IgD-negative memory B cell (primary cell): ENCODE measurements around the gene PPM1K. TPM values are rescaled to one million over a fixed set of nuclear protein-coding genes. Genes with fewer than 3 reads are reported as not detected.

ENCODE experiments used
- H3K27ac Mint-ChIP-seq, 3 donors: one replicate each; pipeline ENCODE4 v1.8.0; 2020 to 2022; ENCODE audit warnings: mild to moderate bottlenecking in 3 of 3, mixed read lengths in 3 of 3, moderate library complexity in 1 of 3
- H3K27me3 Mint-ChIP-seq: one replicate; pipeline ENCODE4 v1.8.0; 2021; ENCODE audit warnings: mixed read lengths
- H3K36me3 Mint-ChIP-seq: one replicate; pipeline ENCODE4 v1.8.0; 2020; ENCODE audit warnings: mild to moderate bottlenecking, mixed read lengths
- H3K4me1 Mint-ChIP-seq, 3 donors: one replicate each; pipeline ENCODE4 v1.8.0; 2020 to 2022; ENCODE audit warnings: mixed read lengths in 3 of 3, mild to moderate bottlenecking in 1 of 3
- H3K4me3 Mint-ChIP-seq, 4 donors: one replicate each; pipeline ENCODE4 v1.8.0; 2020 to 2022; ENCODE audit warnings: mild to moderate bottlenecking in 4 of 4, mixed read lengths in 4 of 4, moderate library complexity in 3 of 4
- H3K9me3 Mint-ChIP-seq, 3 donors: one replicate each; pipeline ENCODE4 v1.8.0; 2020 to 2021; ENCODE audit warnings: mixed read lengths in 3 of 3, mild to moderate bottlenecking in 1 of 3
- polyA plus RNA-seq: library from polyadenylated mRNA; unstranded; fragments of 300-500 nt; fragmentation: Illumina TruSeq; gene quantifications from one replicate; pipeline ENCODE4 v1.2.3, GENCODE V29; 2021

The PPM1K gene
- polyA plus RNA-seq, 1 donor from 2014 or later = 142 TPM

DNA sequence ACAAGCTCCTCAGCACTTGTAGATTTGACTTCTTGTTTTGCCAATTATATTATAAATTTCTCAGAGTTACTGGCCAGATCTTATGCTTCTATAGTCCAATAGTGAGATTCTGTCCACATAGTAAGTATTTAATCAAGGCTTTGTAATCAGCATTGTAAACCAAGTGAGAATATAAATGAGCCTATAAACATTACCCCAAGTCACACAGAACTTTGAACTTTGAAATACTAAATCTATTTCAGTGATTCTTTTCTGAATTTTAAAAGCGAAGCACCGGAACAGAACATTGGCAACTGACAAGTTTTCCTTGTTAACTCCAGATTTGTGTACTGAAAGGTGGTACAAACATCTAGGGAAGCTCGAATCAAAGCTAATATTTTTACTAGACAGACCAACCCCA, 37.2 kb downstream of the PPM1K start:
- Mint-ChIP-seq H3K9me3 (no peaks in the 10 kb centered on the region), H3K4me3 (no peak overlapping the region), H3K27me3 (no peaks in the 10 kb centered on the region), H3K4me1 (peaks cover 4 to 7% (median 5%) of the 10 kb centered on the region in 3 donors), H3K36me3 (peaks cover 3% of the 10 kb centered on the region), H3K27ac (no peak overlapping the region)

DNA sequence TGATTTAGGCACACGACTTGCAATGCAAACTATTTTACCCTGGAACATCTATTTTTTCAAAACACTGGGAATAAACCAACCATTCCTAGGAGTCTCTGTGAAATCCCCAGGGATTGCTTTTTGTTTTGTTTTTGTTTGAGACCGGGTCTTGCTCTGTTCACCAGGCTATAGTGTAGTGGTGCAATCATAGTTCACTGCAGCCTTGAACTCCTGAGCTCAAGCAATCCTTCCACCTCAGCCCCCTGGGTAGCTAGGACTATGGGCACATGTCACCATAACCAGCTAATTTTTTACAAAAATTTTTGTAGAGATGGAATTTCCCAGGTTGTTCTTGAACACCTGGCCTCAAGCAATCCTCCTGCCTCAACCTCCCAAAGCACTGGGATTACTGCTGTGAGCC, 37.8 kb downstream of the PPM1K start:
- peaks cover 3% of the 10 kb centered on the region for H3K36me3 Mint-ChIP-seq
- no peak overlapping the region for H3K4me3 Mint-ChIP-seq
- no peak overlapping the region for H3K27ac Mint-ChIP-seq
- H3K4me1 Mint-ChIP-seq = peaks cover 4 to 7% (median 5%) of the 10 kb centered on the region in 3 donors
- H3K9me3 Mint-ChIP-seq = no peaks in the 10 kb centered on the region
- H3K27me3 Mint-ChIP-seq = no peaks in the 10 kb centered on the region

DNA sequence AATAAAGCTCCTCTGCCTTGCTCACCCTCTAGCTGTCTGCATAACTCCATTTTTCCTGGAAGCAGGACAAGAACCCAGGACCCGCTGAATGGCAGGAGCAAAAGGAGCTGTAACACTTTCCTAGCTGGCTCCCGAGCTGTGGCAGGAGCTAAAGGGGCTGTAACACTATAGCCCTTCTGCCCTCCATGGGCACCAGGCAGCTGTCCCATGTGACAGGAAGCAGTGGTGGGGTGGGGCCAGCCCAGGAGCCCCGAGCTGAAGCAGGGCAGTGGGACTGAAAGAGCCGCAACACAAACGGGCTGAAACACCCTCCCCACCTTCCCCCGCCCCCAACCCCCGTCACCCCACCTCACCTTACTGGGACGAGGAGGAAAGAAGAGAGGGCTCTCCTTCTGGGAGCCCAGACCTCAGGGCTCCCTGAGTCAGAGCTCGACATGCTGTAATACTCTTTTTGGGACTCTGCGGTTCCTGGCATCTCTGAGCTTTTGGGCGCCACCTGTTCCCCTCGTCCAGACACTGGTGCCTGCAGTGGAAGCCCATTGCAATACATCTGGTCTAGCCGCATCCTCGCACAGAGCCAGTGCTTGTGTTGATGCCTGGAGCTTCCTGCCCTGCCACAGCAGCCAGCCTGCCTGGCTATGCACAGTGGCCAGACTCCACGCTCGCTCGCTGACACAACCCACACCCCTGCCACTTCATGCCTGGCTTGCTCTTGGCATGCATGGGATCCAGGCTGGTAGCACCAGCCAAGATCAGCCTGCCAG, 39.4 kb downstream of the PPM1K start:
- Mint-ChIP-seq H3K27ac (no peak overlapping the region), H3K4me3 (peak overlapping the region; percentile 32 to 87 (median 58)), H3K4me1 (peaks cover 4 to 7% (median 5%) of the 10 kb centered on the region in 3 donors), H3K27me3 (no peaks in the 10 kb centered on the region), H3K9me3 (no peaks in the 10 kb centered on the region), H3K36me3 (peaks cover 3% of the 10 kb centered on the region)

DNA sequence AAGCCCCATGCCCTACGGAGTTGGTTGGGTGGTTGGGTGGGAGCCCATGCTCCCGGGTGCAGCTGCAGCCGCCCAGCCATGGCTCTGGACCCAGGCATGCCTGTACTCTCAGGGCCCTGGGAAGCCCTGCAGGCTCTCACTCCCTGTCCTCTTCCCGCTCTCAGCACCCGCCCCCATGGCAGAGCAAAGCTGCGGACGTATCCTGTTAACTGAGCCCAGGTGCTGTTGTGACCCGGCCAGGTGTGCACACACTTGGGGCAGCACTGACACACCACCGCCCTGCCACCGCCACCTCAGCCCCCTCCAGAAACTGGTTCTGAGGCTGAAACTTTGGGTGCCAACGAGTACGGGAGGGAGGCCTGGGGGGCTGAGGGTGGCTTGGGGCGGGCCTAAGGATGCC, 40.3 kb downstream of the PPM1K start:
- Mint-ChIP-seq H3K36me3 (peaks cover 3% of the 10 kb centered on the region), H3K27me3 (no peaks in the 10 kb centered on the region), H3K4me3 (no peak overlapping the region), H3K27ac (no peak overlapping the region), H3K9me3 (no peaks in the 10 kb centered on the region), H3K4me1 (peaks cover 4 to 7% (median 5%) of the 10 kb centered on the region in 3 donors)

DNA sequence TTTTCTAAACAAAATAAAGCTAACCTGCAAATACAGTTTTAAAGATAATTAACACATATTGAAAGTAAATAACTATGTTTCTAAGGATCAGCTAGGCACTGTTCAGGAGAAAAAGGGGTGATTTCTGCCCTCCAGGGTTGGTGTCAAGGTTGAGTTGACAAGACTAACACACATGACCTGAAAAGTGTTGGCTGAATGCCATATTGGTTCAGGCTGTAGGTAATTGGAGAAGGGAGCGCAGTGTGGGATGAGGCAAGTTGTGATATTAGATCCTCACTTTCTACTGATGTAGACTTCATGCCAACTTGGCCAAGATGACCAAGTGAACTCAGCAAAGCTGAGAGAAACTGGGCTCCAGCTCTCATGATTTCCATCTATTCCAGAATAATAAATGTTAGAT, 42.2 kb downstream of the PPM1K start:
- H3K36me3 Mint-ChIP-seq = peaks cover 3% of the 10 kb centered on the region
- H3K4me3 Mint-ChIP-seq = no peak overlapping the region
- H3K4me1 Mint-ChIP-seq = peaks cover 4 to 7% (median 5%) of the 10 kb centered on the region in 3 donors
- H3K9me3 Mint-ChIP-seq = peaks cover 0 to 8% (median 1%) of the 10 kb centered on the region in 3 donors
- H3K27me3 Mint-ChIP-seq = no peaks in the 10 kb centered on the region
- no peak overlapping the region for H3K27ac Mint-ChIP-seq

DNA sequence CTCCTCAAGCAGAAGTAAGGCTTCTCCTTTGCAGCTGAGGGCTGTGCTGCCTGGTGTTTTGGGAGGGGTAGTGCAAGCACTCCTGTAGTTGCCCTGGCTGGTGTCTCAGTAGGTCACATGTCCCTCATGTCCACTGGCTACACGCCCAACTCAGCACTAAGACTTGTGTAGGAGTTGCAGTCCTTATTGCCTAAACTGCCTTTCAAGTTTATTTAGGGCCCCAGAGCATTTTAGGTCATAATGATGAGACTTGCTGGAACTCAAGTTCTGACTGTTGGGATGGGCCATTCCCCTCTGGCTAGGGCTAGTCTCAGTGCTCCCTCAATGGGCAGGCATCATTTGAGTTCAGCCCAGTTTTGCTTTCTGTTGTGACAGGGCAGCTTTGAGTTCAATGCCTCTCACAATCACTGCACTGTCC, 44.1 kb downstream of the PPM1K start:
- Mint-ChIP-seq H3K27ac (peak overlapping the region in 1 of 3 donors; percentile 83), H3K9me3 (peaks cover 0 to 15% (median 2%) of the 10 kb centered on the region in 3 donors), H3K4me3 (no peak overlapping the region), H3K27me3 (no peaks in the 10 kb centered on the region), H3K4me1 (peaks cover 0 to 3% (median 0%) of the 10 kb centered on the region in 3 donors), H3K36me3 (no peaks in the 10 kb centered on the region)

DNA sequence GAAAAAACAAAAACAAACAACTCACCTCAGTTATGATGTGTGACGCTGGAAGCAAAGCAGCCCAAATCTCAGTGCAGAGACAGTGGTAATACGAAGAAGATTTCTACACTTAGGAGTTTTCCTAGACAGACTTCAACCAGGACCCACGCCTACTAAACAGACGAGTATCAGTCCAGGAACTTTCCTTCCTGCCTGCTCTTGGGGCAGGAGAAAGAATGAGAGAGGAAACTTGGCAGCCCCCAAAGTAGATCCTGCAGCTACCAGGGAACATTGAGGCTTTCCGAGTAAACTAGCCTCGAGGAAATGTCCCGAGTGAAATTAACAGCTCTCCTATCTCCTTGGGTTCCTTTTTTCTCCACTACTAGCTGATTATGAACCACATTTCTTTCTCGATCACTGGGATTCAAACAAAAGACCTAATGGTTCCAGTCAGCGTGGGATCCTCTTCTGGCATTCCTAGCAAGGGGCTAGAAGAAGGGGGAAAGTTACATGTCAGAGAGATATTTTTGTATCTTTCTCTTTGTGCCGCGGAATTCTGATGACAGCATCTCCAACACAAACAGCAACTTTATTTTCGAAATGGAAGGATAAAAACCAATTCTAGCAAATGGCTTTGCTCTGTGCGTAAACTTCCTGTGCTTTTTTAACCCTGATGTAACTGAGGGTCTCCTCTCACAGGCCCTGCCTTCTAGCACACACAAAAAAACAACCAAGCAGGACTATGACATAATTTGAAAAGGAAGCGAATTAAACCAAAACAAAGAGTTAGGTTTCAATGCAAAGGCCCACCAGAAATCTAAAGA, 53.2 kb downstream of the PPM1K start:
- H3K36me3 Mint-ChIP-seq = no peaks in the 10 kb centered on the region
- H3K4me1 Mint-ChIP-seq = peaks cover 0 to 5% (median 1%) of the 10 kb centered on the region in 3 donors
- H3K27ac Mint-ChIP-seq = peak overlapping the region in 2 of 3 donors; percentile 71 to 89
- peaks cover 0 to 4% (median 0%) of the 10 kb centered on the region in 3 donors for H3K9me3 Mint-ChIP-seq
- peak overlapping the region in 1 of 4 donors; percentile 45 for H3K4me3 Mint-ChIP-seq
- H3K27me3 Mint-ChIP-seq = no peaks in the 10 kb centered on the region

DNA sequence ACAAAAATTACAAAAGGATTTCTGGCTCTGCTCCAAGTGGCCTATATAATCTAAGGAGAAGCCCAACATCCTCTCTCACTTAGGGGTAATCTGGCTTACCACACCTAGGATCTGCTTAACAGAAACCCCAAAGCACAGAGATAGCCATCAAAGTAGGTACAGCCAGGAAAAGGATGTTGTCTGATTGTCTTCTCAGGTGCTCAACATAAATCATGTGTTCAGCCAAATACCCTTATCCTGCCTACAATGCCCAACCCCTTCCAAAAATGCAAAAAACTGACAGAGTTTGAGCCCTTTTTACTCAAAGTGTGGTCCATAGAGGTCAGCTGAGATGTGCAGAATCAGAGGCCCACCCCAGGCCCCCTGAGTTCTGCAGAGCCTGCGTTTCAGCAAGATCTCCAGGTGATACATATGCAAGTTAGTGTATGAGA, 53.9 kb downstream of the PPM1K start:
- H3K27ac Mint-ChIP-seq = peak overlapping the region in 1 of 3 donors; percentile 89
- H3K36me3 Mint-ChIP-seq = no peaks in the 10 kb centered on the region
- H3K4me1 Mint-ChIP-seq = peaks cover 0 to 5% (median 1%) of the 10 kb centered on the region in 3 donors
- H3K9me3 Mint-ChIP-seq = peaks cover 0 to 4% (median 0%) of the 10 kb centered on the region in 3 donors
- H3K27me3 Mint-ChIP-seq = no peaks in the 10 kb centered on the region
- peak overlapping the region in 1 of 4 donors; percentile 45 for H3K4me3 Mint-ChIP-seq

DNA sequence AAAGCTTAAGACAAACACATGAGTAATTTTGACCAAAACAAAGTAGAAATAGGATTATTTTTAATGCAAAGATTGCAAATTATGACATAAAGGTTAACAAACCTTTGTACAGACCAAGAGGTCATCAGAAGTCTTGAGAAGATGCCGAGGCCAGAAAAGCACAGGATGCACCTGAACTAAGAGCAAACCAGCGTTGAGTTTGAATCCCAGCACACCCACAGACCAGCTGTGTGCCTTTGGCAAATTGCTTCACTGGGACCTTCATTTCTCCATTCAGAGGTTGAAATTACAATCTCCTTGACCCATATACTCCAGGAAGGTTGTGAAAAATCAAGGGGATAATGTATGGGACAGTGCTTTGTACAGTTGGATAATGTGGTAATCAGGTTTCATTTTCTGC, 56.6 kb downstream of the PPM1K start:
- Mint-ChIP-seq H3K9me3 (peaks cover 0 to 4% (median 0%) of the 10 kb centered on the region in 3 donors), H3K4me1 (peaks cover 0 to 5% (median 0%) of the 10 kb centered on the region in 3 donors), H3K27me3 (no peaks in the 10 kb centered on the region), H3K27ac (no peak overlapping the region), H3K36me3 (no peaks in the 10 kb centered on the region), H3K4me3 (no peak overlapping the region)

DNA sequence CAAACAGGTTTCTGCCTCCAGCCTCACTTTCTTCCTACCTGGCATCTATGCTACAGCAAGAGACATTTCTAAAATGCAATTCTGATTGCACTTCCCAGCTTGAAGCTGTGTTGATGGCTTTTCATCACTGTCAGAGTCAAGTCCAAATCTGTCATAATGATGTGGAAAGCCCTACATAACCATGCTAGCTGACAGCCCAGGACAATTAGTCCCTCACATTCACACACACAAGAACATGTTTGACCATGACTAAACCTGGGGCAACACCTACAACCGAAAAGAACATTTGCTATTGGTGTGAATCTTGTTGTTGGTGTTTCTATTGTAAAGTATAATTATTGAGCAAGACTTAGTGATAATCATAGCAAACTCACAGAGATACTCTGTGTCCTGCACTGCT, 58.2 kb downstream of the PPM1K start:
- H3K4me1 Mint-ChIP-seq = peaks cover 0 to under 1% (median 0%) of the 10 kb centered on the region in 3 donors
- no peak overlapping the region for H3K4me3 Mint-ChIP-seq
- H3K36me3 Mint-ChIP-seq = no peaks in the 10 kb centered on the region
- peaks cover 0 to 4% (median 2%) of the 10 kb centered on the region in 3 donors for H3K9me3 Mint-ChIP-seq
- H3K27me3 Mint-ChIP-seq = peaks cover 2% of the 10 kb centered on the region
- H3K27ac Mint-ChIP-seq = no peak overlapping the region

DNA sequence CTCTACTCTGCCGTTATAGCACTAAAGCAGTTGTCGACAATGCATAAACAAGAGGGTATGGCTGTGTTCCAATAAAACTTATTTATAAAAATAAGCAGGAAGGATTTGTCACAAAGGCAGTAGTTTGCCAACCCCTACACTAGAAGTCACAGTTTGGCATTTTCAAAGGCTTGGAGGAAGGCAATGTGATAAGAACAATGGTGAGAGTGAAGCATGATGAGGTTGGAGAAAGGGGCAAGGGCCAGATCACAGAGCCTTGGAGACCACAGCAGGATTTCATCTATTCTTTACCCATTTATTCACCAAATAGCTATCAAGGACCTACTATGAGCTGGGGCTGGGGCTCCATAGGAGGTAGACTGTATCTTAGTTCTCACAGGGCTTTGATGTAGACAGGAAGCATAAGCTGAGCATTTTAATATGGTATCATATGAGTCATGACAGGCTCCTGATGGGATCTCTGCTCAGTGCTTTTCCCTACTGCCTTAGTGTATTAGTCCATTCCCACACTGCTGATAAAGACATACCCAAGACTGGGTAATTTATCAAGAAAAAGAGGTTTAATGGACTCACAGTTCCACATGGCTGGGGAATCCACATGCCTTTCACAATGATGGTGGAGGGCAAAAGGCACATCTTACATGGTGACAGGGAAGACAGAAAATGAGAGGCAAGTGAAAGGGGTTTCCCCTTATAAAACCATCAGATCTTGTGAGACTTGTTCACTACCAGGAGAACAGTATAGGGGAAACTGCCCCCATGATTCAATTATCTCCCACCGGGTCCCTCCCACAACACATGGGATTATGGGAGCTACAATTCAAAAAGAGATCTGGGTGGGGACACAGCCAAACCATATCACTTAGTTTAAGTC, 58.9 kb downstream of the PPM1K start:
- no peaks in the 10 kb centered on the region for H3K4me1 Mint-ChIP-seq
- H3K27me3 Mint-ChIP-seq = peaks cover 2% of the 10 kb centered on the region
- H3K27ac Mint-ChIP-seq = no peak overlapping the region
- peaks cover 0 to 4% (median 2%) of the 10 kb centered on the region in 3 donors for H3K9me3 Mint-ChIP-seq
- no peak overlapping the region for H3K4me3 Mint-ChIP-seq
- H3K36me3 Mint-ChIP-seq = no peaks in the 10 kb centered on the region

DNA sequence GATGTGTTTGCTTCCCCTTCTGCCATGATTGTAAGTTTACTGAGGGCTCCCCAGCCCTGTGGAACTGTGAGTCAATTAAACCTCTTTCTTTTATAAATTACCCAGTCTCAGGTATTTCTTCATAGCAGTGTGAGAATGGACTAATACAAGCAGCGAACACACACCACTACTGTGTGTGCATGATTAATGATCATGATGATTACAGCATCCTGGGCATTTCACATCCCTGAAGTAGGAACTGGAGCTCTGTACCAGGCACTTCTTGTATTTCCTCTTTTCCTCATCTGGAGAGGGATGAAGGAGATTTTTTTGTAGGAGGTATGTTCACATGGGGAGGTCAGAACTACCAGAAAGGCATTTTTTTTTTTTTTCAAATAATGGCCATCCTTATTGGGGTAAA, 60.8 kb downstream of the PPM1K start:
- peaks cover 4 to 7% (median 4%) of the 10 kb centered on the region in 3 donors for H3K4me1 Mint-ChIP-seq
- H3K36me3 Mint-ChIP-seq = no peaks in the 10 kb centered on the region
- no peak overlapping the region for H3K4me3 Mint-ChIP-seq
- H3K27me3 Mint-ChIP-seq = peaks cover 2% of the 10 kb centered on the region
- no peak overlapping the region for H3K27ac Mint-ChIP-seq
- H3K9me3 Mint-ChIP-seq = peaks cover 0 to 2% (median 0%) of the 10 kb centered on the region in 3 donors

DNA sequence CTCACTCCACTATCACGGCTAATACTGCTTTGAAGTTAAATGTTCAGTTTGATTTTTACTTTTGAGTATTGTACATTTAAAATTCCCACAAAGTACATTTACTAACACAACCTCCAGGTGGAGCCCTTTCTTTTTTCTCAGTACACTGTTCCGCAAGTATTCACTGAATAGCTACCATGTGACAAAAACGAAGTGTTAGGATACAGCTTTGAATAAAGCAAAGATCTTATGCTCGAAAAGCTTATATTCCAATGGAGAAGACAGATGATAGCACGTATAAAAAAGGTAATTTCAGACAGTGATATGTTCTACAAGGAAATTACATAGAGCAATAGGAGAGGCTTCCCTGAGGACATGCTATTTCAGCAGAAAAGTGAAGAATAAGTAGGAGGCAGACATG, 65.3 kb downstream of the PPM1K start:
- peaks cover 0 to 2% (median 0%) of the 10 kb centered on the region in 3 donors for H3K9me3 Mint-ChIP-seq
- H3K27ac Mint-ChIP-seq = peak overlapping the region in 1 of 3 donors; percentile 48
- H3K27me3 Mint-ChIP-seq = peaks cover 2% of the 10 kb centered on the region
- no peak overlapping the region for H3K4me3 Mint-ChIP-seq
- no peaks in the 10 kb centered on the region for H3K36me3 Mint-ChIP-seq
- H3K4me1 Mint-ChIP-seq = peaks cover 4 to 7% (median 4%) of the 10 kb centered on the region in 3 donors

DNA sequence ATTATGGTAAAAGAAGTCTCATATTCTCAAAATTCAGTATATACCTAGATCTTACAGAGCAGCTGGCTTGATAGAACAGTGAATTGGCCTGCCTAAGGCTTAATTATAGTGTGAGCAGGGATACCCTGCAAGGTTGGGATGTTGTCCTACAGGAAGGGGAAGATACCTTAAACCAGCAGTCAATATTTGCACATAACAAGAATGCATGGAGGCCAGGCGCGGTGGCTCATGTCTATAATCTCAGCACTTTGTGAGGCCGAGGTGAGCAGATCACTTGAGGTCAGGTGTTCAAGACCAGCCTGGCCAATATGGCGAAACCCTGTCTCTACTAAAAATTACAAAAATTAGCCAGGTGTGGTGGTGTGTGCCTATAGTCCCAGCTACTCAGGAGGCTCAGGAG, 67.2 kb downstream of the PPM1K start:
- Mint-ChIP-seq H3K9me3 (peaks cover 0 to 2% (median 0%) of the 10 kb centered on the region in 3 donors), H3K27ac (no peak overlapping the region), H3K36me3 (no peaks in the 10 kb centered on the region), H3K4me1 (peaks cover 4 to 7% (median 4%) of the 10 kb centered on the region in 3 donors), H3K27me3 (no peaks in the 10 kb centered on the region), H3K4me3 (no peak overlapping the region)
